ENCODE data around the gene RAB24.

DNA sequence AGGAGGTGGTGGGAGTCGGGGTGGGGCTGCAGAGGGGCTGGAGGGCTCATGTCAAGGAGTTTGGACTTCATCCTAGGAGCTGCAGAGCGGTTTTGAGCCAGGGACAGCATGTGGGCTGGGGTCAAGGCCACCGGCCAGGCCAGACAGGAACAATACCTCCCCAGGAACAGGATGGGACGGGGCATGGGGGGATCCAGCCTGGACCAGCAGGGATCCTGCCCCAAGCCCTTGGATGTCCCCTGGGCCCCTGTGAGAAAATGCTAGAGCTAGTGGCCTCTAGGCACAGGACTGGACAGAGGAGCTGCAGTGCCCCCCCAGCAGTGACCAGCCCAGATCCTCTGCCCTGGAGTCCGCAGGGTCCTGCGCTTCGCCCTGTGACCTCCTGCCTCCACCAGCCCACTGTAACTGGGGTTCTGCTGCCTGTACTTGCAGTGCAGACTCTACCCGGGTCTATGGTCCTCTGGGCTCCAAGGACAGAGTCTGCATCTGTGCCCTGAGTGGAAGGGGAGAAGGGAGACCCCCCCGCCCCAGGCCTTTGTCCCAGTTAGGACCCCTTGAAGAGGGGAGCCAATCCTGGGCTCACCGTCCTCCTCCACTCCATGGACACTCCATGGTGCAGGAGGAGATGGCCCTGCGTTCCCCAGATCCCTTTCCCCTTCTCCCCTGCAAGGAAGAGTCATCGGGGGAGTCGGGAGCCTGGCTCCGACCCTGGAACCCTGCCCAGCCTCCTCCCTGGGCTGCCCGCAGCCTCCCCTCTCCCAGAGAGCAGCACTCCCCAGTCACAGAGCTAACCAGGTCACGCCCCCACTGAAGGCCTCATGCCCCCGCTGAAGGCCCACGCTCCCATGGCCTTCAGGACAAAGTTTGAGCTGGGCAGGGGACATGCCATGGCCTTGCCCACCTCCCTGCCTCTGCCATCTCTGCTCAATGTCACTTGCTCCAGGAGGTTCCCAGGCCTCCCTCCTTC, 11.1 kb upstream of the RAB24 start:
- TF ChIP-seq, protein P1, sequence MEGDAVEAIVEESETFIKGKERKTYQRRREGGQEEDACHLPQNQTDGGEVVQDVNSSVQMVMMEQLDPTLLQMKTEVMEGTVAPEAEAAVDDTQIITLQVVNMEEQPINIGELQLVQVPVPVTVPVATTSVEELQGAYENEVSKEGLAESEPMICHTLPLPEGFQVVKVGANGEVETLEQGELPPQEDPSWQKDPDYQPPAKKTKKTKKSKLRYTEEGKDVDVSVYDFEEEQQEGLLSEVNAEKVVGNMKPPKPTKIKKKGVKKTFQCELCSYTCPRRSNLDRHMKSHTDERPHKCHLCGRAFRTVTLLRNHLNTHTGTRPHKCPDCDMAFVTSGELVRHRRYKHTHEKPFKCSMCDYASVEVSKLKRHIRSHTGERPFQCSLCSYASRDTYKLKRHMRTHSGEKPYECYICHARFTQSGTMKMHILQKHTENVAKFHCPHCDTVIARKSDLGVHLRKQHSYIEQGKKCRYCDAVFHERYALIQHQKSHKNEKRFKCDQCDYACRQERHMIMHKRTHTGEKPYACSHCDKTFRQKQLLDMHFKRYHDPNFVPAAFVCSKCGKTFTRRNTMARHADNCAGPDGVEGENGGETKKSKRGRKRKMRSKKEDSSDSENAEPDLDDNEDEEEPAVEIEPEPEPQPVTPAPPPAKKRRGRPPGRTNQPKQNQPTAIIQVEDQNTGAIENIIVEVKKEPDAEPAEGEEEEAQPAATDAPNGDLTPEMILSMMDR (IDR thresholded peaks at IDR 0.05): no peak
- TF ChIP-seq POLR2A (IDR thresholded peaks at IDR 0.05): no peak
- no peak for TF ChIP-seq POLR2AphosphoS5 (IDR thresholded peaks at IDR 0.05)
